ENCODE measurements around the gene FAM167B. TPM values are rescaled to one million over a fixed set of nuclear protein-coding genes. Genes with fewer than 3 reads are reported as not detected.
A peak's percentile ranks its signal among the peaks of the same experiment; 100 is the strongest.

The FAM167B gene
- total and polyA plus RNA-seq, 12 donors = 1.0 to 17.3 (median 4.5) TPM

DNA sequence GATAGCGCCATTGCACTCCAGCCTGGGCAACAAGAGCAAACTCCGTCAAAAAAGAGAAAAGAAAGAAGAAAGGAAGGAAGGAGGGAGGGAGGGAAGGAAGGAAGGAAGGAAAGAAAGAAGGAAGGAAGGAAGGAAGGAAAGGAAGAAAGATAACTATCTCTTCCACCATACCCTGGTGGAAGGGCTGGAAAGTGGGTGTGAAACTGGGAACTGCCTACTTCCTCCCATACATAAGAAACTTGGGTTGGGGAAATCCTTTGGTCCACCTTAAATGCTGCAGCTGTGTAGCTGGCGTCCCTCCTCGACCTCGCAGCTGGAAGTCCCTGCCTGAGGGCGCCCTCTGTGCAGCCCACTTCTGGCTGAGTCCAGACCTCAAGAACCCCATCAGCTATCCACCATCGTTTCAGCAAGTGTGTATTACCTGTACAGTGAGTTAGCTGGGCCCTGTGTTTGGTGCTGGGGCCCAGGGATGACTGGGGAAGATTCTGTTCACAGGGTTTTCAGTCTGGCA is 4.6 kb upstream of the FAM167B start:
- Histone ChIP-seq H3K27ac (peak overlapping the region in 9 of 10 donors; percentile 81 to 96 (median 88)), H3K9me3 (no peaks in the 10 kb centered on the region), H3K4me3 (peak overlapping the region in 7 of 10 donors; percentile 9 to 86 (median 71)), H3K36me3 (peaks cover 0 to 14% (median 0%) of the 10 kb centered on the region in 9 donors), H3K4me1 (peaks cover 4 to 62% (median 48%) of the 10 kb centered on the region in 9 donors), H3K27me3 (peaks cover 0 to 10% (median 0%) of the 10 kb centered on the region in 7 donors)
- intact Hi-C loops (cut with DNase I) = loop anchor here in 2 of 10 donors (5.0 to 10.0 kb wide), 2 partner anchors 52 to 75 kb away; partner anchors contain the start of gene HDAC1 (in 1 of the 2)
- 21 to 27% methylated on average over 7 of the region's 7 CpGs for WGBS, 2 donors
- peak; percentile 50 to 57 for DNase-seq
- peak in 6 of 8 donors; percentile 19 to 49 (median 36) for ATAC-seq
- peak in 2 of 9 donors; percentile 9 to 19 for TF ChIP-seq CTCF (IDR thresholded peaks at IDR 0.05)

- WGBS, 2 donors = 46 to 56% methylated on average over 12 of the region's 12 CpGs
- Histone ChIP-seq H3K9me3 (no peaks in the 10 kb centered on the region), H3K4me3 (peak overlapping the region in 3 of 10 donors; percentile 20 to 31 (median 23)), H3K36me3 (no peaks in the 10 kb centered on the region), H3K27ac (peak overlapping the region; percentile 66 to 94 (median 92)), H3K4me1 (peaks cover 8 to 84% (median 71%) of the 10 kb centered on the region in 9 donors), H3K27me3 (no peaks in the 10 kb centered on the region)
- intact Hi-C loops (cut with DNase I) = loop anchor here in 3 of 10 donors (2.0 to 10.0 kb wide), 3 partner anchors 43 to 47 kb away; partner anchors contain the start of gene HDAC1 (in 2 of the 3)
- ATAC-seq = peak in 1 of 8 donors; percentile 30
- no peak for TF ChIP-seq CTCF (IDR thresholded peaks at IDR 0.05)
- peak in 1 of 2 donors; percentile 43 for DNase-seq
Measured at GRCh38 chr1:32247452-32247851, 430 bp downstream of the FAM167B start.

DNA sequence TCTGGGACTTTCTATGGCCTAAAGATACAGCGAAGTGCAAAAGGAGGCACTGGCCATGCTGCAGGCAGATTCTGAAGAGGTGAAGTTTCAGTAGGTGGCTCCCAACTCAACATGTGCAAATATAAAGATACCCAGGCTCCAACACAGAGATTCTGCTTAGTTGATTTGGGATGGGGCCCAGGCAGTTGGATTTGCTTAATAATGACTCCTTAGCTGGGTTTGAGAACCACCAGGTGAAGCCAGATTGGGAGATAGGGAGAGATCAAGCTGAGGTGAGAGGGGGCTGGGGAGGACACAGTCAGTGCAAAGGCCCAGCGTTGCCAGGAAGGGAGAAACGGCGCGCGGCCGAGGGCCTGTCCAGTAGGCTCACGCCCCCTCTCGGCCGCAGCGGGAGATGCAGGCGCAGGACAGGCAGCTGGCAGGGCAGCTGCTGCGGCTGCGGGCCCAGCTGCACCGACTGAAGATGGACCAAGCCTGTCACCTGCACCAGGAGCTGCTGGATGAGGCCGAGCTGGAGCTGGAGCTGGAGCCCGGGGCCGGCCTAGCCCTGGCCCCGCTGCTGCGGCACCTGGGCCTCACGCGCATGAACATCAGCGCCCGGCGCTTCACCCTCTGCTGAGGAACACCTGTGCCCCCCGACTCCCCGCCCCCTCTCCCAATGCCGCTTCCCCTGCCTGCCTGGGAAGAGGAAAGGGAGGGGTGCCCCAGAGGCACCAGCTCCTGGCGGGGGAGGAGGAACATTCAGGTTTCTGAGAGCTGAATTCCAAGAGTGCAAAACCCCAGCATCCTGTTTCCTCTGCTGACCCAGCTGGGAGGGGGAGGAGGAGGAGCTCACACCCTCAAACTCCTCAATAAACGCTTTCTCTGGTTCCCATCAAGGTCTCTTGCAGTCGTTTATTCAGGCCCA is 1.2 kb downstream of the FAM167B start:
- intact Hi-C loops (cut with DNase I) = loop anchor here in 4 of 10 donors (2.0 to 10.0 kb wide), 3 partner anchors 43 to 47 kb away; partner anchors contain the start of gene HDAC1 (in 2 of the 4)
- 12 to 14% methylated on average over 26 to 31 of the region's 31 CpGs for WGBS, 2 donors
- DNase-seq (peak; percentile 86 to 88), ATAC-seq (peak; percentile 40 to 66 (median 54))
- TF ChIP-seq CTCF (IDR thresholded peaks at IDR 0.05) = peak; percentile 64 to 92 (median 84)
- peaks cover 8 to 84% (median 74%) of the 10 kb centered on the region in 9 donors for H3K4me1 ChIP-seq
- H3K4me3 ChIP-seq = peak overlapping the region in 5 of 10 donors; percentile 10 to 31 (median 20)
- no peaks in the 10 kb centered on the region for H3K9me3 ChIP-seq
- H3K36me3 ChIP-seq = no peaks in the 10 kb centered on the region
- no peaks in the 10 kb centered on the region for H3K27me3 ChIP-seq
- H3K27ac ChIP-seq = peak overlapping the region; percentile 66 to 94 (median 92)

Measured in heart right ventricle (tissue), 16 donors.